ENCODE data around the gene RPL36AL. TPM values are rescaled to one million over a fixed set of nuclear protein-coding genes. Genes with fewer than 3 reads are reported as not detected.

Gene RPL36AL
- total RNA-seq, 4 donors from 2014 or later: 188 to 260 (median 211) TPM

DNA sequence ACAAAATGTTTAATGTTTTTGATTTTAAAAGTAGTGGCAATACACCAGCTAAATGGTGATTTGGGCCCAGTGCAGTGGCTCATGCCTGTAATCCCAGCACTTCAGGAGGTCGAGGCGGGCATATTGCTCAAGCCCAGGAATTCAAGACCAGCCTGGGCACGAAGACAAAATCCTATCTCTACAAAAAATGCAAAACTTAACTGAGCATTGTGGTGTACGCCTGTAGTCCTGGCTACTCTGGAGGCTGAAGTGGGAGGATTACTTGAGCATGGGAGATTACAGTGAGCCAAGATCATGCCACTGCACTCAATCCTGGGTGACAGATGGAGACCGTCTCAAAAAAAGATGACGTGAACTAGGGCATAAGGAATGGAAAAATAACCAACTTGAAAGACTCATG, 4.7 kb downstream of the RPL36AL start:
- H3K4me3 ChIP-seq: no peak overlapping the region
- WGBS, 2 donors: 66 to 79% methylated on average over 6 of the region's 6 CpGs
- H3K36me3 ChIP-seq: peaks cover 3 to 26% (median 7%) of the 10 kb centered on the region in 3 donors
- H3K4me1 ChIP-seq: peaks cover 5 to 25% (median 9%) of the 10 kb centered on the region in 3 donors
- no peak overlapping the region for H3K27ac ChIP-seq
- no peak for DNase-seq
- H3K9me3 ChIP-seq: no peaks in the 10 kb centered on the region
- no peaks in the 10 kb centered on the region for H3K27me3 ChIP-seq
- intact Hi-C loops (cut with DNase I): no loop called here
- no peak for TF ChIP-seq POLR2A (IDR thresholded peaks at IDR 0.05)
- TF ChIP-seq, protein P1, sequence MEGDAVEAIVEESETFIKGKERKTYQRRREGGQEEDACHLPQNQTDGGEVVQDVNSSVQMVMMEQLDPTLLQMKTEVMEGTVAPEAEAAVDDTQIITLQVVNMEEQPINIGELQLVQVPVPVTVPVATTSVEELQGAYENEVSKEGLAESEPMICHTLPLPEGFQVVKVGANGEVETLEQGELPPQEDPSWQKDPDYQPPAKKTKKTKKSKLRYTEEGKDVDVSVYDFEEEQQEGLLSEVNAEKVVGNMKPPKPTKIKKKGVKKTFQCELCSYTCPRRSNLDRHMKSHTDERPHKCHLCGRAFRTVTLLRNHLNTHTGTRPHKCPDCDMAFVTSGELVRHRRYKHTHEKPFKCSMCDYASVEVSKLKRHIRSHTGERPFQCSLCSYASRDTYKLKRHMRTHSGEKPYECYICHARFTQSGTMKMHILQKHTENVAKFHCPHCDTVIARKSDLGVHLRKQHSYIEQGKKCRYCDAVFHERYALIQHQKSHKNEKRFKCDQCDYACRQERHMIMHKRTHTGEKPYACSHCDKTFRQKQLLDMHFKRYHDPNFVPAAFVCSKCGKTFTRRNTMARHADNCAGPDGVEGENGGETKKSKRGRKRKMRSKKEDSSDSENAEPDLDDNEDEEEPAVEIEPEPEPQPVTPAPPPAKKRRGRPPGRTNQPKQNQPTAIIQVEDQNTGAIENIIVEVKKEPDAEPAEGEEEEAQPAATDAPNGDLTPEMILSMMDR (IDR thresholded peaks at IDR 0.05): no peak

DNA sequence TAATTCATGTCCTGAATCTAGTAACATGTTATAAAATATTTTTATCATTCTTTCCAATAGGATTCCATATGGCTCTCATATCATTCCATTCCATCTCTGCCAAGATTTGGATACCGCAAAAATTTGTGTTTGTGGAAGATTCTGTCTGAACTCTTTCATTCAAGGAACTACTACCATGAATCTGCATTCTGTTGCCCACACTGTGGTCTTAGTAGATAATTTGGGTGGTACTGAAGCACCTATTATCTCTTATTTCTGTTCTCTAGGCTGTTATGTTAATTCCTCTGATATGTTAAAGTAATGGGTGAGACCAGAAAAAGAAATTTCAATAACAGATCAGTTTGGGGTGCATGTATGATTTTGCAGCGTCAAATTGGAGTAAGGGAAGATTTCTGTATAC, 6.2 kb downstream of the RPL36AL start:
- intact Hi-C loops (cut with DNase I): no loop called here
- Histone ChIP-seq H3K9me3 (no peaks in the 10 kb centered on the region), H3K4me3 (no peak overlapping the region), H3K4me1 (peaks cover under 1 to 19% (median 6%) of the 10 kb centered on the region in 3 donors), H3K27me3 (no peaks in the 10 kb centered on the region), H3K36me3 (peaks cover 3 to 26% (median 7%) of the 10 kb centered on the region in 3 donors), H3K27ac (no peak overlapping the region)
- no peak for DNase-seq
- TF ChIP-seq, protein P1 (IDR thresholded peaks at IDR 0.05): no peak
- no peak for TF ChIP-seq POLR2A (IDR thresholded peaks at IDR 0.05)
- WGBS, 2 donors: 89 to 97% methylated on average over 2 of the region's 2 CpGs

DNA sequence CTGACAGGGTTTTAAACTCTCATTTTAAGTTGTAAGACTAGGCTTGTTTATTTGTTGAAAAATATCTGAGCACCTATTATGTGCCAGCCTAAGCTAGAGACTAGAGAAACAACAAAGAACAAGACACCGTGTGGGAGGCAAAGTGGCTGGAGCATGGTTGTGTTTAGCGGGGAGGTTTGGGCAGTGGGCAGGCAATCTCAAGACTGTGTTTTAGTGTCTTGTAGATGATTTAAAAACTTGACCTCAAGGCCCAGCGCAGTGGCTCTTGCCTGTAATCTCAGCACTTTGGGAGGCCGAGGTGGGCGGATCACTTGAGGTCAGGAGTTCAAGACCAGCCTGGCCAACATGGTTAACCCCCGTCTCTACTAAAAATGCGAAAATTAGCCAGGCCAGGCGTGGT, 7.8 kb downstream of the RPL36AL start:
- no peak overlapping the region for H3K27ac ChIP-seq
- peaks cover 0 to 3% (median 0%) of the 10 kb centered on the region in 3 donors for H3K4me1 ChIP-seq
- intact Hi-C loops (cut with DNase I): no loop called here
- DNase-seq: no peak
- WGBS, 2 donors: 86 to 93% methylated on average over 5 to 7 of the region's 8 CpGs
- peaks cover 0 to 18% (median under 1%) of the 10 kb centered on the region in 3 donors for H3K36me3 ChIP-seq
- no peaks in the 10 kb centered on the region for H3K9me3 ChIP-seq
- H3K4me3 ChIP-seq: no peak overlapping the region
- no peaks in the 10 kb centered on the region for H3K27me3 ChIP-seq
- TF ChIP-seq POLR2A (IDR thresholded peaks at IDR 0.05): no peak
- TF ChIP-seq, protein P1 (IDR thresholded peaks at IDR 0.05): no peak

DNA sequence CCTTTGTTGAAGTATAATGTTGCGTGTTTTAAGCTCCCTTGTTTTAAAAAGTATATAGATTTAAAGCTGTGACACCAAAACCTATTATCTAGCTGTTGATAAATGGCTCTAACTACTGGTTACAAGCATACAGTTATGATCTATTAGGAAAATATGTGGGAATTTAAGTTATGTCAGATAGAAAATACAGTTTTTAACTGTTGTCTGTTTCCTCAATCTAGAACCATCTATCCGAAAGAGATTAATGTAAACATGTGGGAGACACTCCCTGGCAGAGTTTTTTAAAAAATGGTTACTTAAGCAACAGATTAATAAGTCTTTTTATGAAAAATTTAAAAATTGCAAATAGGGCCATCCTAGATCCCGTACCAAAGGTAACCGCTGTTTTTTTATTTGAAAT, 8.2 kb downstream of the RPL36AL start:
- intact Hi-C loops (cut with DNase I): no loop called here
- Histone ChIP-seq H3K27me3 (no peaks in the 10 kb centered on the region), H3K4me1 (no peaks in the 10 kb centered on the region), H3K9me3 (no peaks in the 10 kb centered on the region), H3K27ac (no peak overlapping the region), H3K4me3 (no peak overlapping the region), H3K36me3 (peaks cover 0 to 18% (median 0%) of the 10 kb centered on the region in 3 donors)
- TF ChIP-seq POLR2A (IDR thresholded peaks at IDR 0.05): no peak
- TF ChIP-seq, protein P1 (IDR thresholded peaks at IDR 0.05): no peak
- DNase-seq: no peak
- WGBS, 2 donors: 87 to 88% methylated on average over 4 of the region's 4 CpGs

DNA sequence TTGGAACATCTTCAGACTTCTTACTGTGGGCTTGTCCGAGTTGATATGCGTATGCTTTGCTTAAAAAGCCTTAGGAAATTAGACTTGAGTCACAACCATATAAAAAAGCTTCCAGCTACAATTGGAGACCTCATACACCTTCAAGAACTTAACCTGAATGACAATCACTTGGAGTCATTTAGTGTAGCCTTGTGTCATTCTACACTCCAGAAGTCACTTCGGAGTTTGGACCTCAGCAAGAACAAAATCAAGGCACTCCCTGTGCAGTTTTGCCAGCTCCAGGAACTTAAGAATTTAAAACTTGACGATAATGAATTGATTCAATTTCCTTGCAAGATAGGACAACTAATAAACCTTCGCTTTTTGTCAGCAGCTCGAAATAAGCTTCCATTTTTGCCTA, 12.8 kb downstream of the RPL36AL start:
- H3K4me1 ChIP-seq: no peaks in the 10 kb centered on the region
- TF ChIP-seq POLR2A (IDR thresholded peaks at IDR 0.05): no peak
- TF ChIP-seq, protein P1 (IDR thresholded peaks at IDR 0.05): no peak
- no peaks in the 10 kb centered on the region for H3K27me3 ChIP-seq
- H3K4me3 ChIP-seq: no peak overlapping the region
- intact Hi-C loops (cut with DNase I): no loop called here
- no peak for DNase-seq
- no peaks in the 10 kb centered on the region for H3K9me3 ChIP-seq
- peaks cover 0 to 45% (median 0%) of the 10 kb centered on the region in 3 donors for H3K36me3 ChIP-seq
- WGBS, 2 donors: 96% methylated on average over 6 of the region's 6 CpGs
- no peak overlapping the region for H3K27ac ChIP-seq

All from esophagus squamous epithelium (tissue), 5 donors.